CD4-positive, alpha-beta memory T cell (primary cell): ENCODE measurements around the gene FGD3. TPM values are rescaled to one million over a fixed set of nuclear protein-coding genes. Genes with fewer than 3 reads are reported as not detected.

ENCODE experiments used
- CTCF ChIA-PET: fragments of 350-600 bp; sonication (Branson Sonifier 250); formaldehyde crosslinking; loops from one replicate; lab custom pipeline; 2021; ENCODE audit warnings: inconsistent platforms; ENCODE audit not compliant: partially characterized antibody; lab: Charles Lee
- POLR2A ChIA-PET: fragments of 350-600 bp; sonication (Branson Sonifier 250); formaldehyde crosslinking; loops from one replicate; lab custom pipeline; 2021; ENCODE audit not compliant: partially characterized antibody; lab: Charles Lee
- DNase-seq, 5 donors: peaks; one replicate each; pipeline versions ENCODE4 v3.0.0 to v3.0.0-alpha.2; 2020 to 2022; ENCODE audit warnings: mixed read lengths in 1 of 5
- H3K27ac ChIP-seq: one replicate; pipeline ENCODE4 v1.7.0; 2013; ENCODE audit warnings: low read depth, low read length
- H3K27me3 ChIP-seq: 2 replicates; pipeline ENCODE4 v1.7.0; 2013; ENCODE audit warnings: mild to moderate bottlenecking, low read length, moderate library complexity; ENCODE audit not compliant: insufficient read depth
- H3K36me3 ChIP-seq: 2 replicates; pipeline ENCODE4 v1.7.0; 2013; ENCODE audit warnings: mild to moderate bottlenecking, low read length, moderate library complexity; ENCODE audit not compliant: insufficient read depth
- H3K4me1 ChIP-seq: 2 replicates; pipeline ENCODE4 v1.7.0; 2013; ENCODE audit warnings: mild to moderate bottlenecking, low read length, moderate library complexity; ENCODE audit not compliant: insufficient read depth
- H3K4me3 ChIP-seq, 2 donors: one replicate each; pipeline ENCODE4 v1.7.0; 2013; ENCODE audit warnings: low read length in 2 of 2, mild to moderate bottlenecking in 1 of 2
- H3K9me3 ChIP-seq, 2 donors: one replicate each; pipeline ENCODE4 v1.7.0; 2013; ENCODE audit warnings: low read length in 2 of 2, control low read depth in 1 of 2; ENCODE audit not compliant: control insufficient read depth in 1 of 2
- H3K27ac Mint-ChIP-seq, 7 donors: one replicate each; pipeline ENCODE4 v1.8.0; 2020 to 2021; ENCODE audit warnings: mixed read lengths in 7 of 7, mild to moderate bottlenecking in 6 of 7, inconsistent platforms in 3 of 7, moderate library complexity in 3 of 7
- H3K27me3 Mint-ChIP-seq, 2 donors: one replicate each; pipeline ENCODE4 v1.8.0; 2020 to 2021; ENCODE audit warnings: mixed read lengths in 2 of 2
- H3K36me3 Mint-ChIP-seq, 2 donors: one replicate each; pipeline ENCODE4 v1.8.0; 2020 to 2021; ENCODE audit warnings: mixed read lengths in 2 of 2, inconsistent platforms in 1 of 2, mild to moderate bottlenecking in 1 of 2
- H3K4me1 Mint-ChIP-seq, 4 donors: one replicate each; pipeline ENCODE4 v1.8.0; 2020 to 2021; ENCODE audit warnings: mixed read lengths in 4 of 4, mild to moderate bottlenecking in 1 of 4
- H3K4me3 Mint-ChIP-seq, 8 donors: one replicate each; pipeline ENCODE4 v1.8.0; 2020 to 2021; ENCODE audit warnings: mixed read lengths in 8 of 8, mild to moderate bottlenecking in 7 of 8, moderate library complexity in 6 of 8, inconsistent platforms in 3 of 8
- H3K9me3 Mint-ChIP-seq, 8 donors: one replicate each; pipeline ENCODE4 v1.8.0; 2020 to 2021; ENCODE audit warnings: mixed read lengths in 8 of 8, mild to moderate bottlenecking in 5 of 8, inconsistent platforms in 3 of 8, moderate library complexity in 1 of 8
- intact Hi-C: fragments of 100-400 bp; cut with micrococcal nuclease; formaldehyde crosslinking; loops from one replicate; pipeline ENCODE4 v1.15.1; 2023
- polyA plus RNA-seq, 2 donors: library from polyadenylated mRNA; unstranded; fragments of 300-500 nt; fragmentation: Illumina TruSeq; gene quantifications; one replicate each; pipeline ENCODE4 v1.2.3, GENCODE V29; 2021
- total RNA-seq, 2 experiments: library from RNA; stranded (reverse); gene quantifications; one replicate each; pipeline ENCODE4 v1.2.3, GENCODE V29; 2021

The FGD3 gene
- total and polyA plus RNA-seq, 4 experiments from 2014 or later = 52.7 to 272 (median 201) TPM

- H3K27me3 ChIP-seq = no peaks in the 10 kb centered on the region
- peaks cover 82% of the 10 kb centered on the region for H3K4me1 ChIP-seq
- intact Hi-C loops = no loop called here
- peaks cover 60 to 67% of the 10 kb centered on the region in 2 donors for H3K36me3 Mint-ChIP-seq
- POLR2A ChIA-PET = interaction anchor here (0.6 to 12.2 kb wide), 11 partner anchors 9 to 154 kb away, joined by 3 to 193 read pairs (median 4); partner anchors contain the start of gene NINJ1
- CTCF ChIA-PET = interaction anchor here (1.0 to 1.6 kb wide), 5 partner anchors 11 to 118 kb away, joined by 3 to 7 read pairs (median 4); no protein-coding TSS in a partner anchor
- H3K27ac Mint-ChIP-seq = peak overlapping the region; percentile 80 to 96 (median 90)
- no peaks in the 10 kb centered on the region for H3K9me3 Mint-ChIP-seq
- H3K4me3 Mint-ChIP-seq = peak overlapping the region; percentile 63 to 93 (median 76)
- peaks cover 51 to 89% (median 73%) of the 10 kb centered on the region in 4 donors for H3K4me1 Mint-ChIP-seq
- H3K36me3 ChIP-seq = peaks cover 29% of the 10 kb centered on the region
- peak overlapping the region; percentile 22 for H3K27ac ChIP-seq
- H3K27me3 Mint-ChIP-seq = no peaks in the 10 kb centered on the region
- no peak for DNase-seq
- peak overlapping the region in 1 of 2 donors; percentile 8 for H3K4me3 ChIP-seq
- H3K9me3 ChIP-seq = no peaks in the 10 kb centered on the region
Measured at GRCh38 chr9:92980085-92980745, 32.9 kb downstream of the FGD3 start.

DNA sequence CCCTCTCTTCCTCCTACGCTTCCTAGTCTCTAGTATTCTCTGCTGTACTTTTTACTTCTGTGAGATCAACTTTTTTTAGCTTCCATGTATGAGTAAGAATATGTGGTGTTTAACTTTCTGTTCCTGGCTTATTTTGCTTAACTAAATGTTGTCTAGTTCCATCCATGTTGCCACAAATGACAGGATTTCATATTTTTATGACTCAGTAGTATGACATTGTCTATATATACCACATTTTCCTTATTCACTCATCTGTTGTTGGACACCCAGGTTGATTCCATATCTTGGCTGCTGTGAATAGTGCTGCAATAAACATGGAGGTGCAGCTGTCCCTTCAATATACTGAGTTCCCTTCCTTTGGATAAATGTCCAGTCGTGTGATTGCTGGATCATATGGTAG lies 34.8 kb downstream of the FGD3 start:
- DNase-seq = no peak
- H3K27ac Mint-ChIP-seq = peak overlapping the region; percentile 2 to 87 (median 27)
- ChIA-PET CTCF (interaction anchor here (1.3 to 2.1 kb wide), 7 partner anchors 16 to 84 kb away, joined by 3 to 9 read pairs (median 4); no protein-coding TSS in a partner anchor), POLR2A (interaction anchor here (0.7 to 12.2 kb wide), 5 partner anchors 10 to 28 kb away, joined by 3 to 193 read pairs (median 8); no protein-coding TSS in a partner anchor)
- no peaks in the 10 kb centered on the region for H3K9me3 ChIP-seq
- no peaks in the 10 kb centered on the region for H3K27me3 ChIP-seq
- H3K4me1 Mint-ChIP-seq = peaks cover 55 to 89% (median 73%) of the 10 kb centered on the region in 4 donors
- no peak overlapping the region for H3K4me3 ChIP-seq
- peaks cover 82% of the 10 kb centered on the region for H3K4me1 ChIP-seq
- H3K36me3 Mint-ChIP-seq = peaks cover 59 to 61% of the 10 kb centered on the region in 2 donors
- peaks cover 10% of the 10 kb centered on the region for H3K36me3 ChIP-seq
- intact Hi-C loops = no loop called here
- no peak overlapping the region for H3K27ac ChIP-seq
- no peaks in the 10 kb centered on the region for H3K9me3 Mint-ChIP-seq
- no peaks in the 10 kb centered on the region for H3K27me3 Mint-ChIP-seq
- peak overlapping the region in 3 of 8 donors; percentile 4 to 55 (median 27) for H3K4me3 Mint-ChIP-seq

DNA sequence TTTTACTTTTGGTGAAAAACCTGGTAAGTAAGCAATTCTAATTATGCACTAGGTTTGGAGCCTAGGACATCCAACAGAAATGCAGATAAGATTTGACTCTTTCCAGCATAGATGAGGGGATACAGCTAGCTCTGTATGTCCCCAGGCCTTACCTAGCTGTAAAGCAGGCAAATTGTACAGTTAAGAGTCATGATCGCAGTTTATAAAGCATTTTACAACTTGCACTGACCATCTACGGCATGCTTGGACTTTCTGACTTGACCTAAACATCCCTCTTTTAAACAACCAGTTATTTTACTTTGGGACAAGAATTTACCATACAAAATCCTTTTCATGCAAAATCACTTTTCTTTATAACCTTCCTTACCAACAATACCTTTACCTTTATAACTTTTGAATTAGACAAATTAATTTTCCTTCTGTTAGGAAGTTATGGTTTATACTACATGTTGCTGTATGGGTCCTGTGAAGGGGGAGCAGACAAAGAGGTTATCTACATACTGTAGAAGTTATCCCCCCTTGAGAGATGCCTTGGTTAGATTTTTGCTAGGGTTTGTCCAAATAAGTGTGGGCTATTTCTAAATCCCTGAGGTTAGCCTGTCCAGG lies 36.8 kb downstream of the FGD3 start:
- intact Hi-C loops = no loop called here
- no peak overlapping the region for H3K27ac ChIP-seq
- H3K36me3 ChIP-seq = peaks cover 15% of the 10 kb centered on the region

GRCh38 chr9:92984976-92985375 lies 37.7 kb downstream of the FGD3 start:
- Mint-ChIP-seq H3K9me3 (no peaks in the 10 kb centered on the region), H3K27ac (peak overlapping the region in 5 of 7 donors; percentile 60 to 92 (median 65)), H3K4me3 (no peak overlapping the region), H3K4me1 (peaks cover 58 to 95% (median 75%) of the 10 kb centered on the region in 4 donors), H3K27me3 (no peaks in the 10 kb centered on the region), H3K36me3 (peaks cover 56 to 66% of the 10 kb centered on the region in 2 donors)
- peaks cover 15% of the 10 kb centered on the region for H3K36me3 ChIP-seq
- intact Hi-C loops = no loop called here
- H3K4me1 ChIP-seq = peaks cover 87% of the 10 kb centered on the region
- H3K9me3 ChIP-seq = no peaks in the 10 kb centered on the region
- ChIA-PET POLR2A (interaction anchor here (0.6 to 5.2 kb wide), 5 partner anchors 17 to 79 kb away, joined by 3 to 29 read pairs (median 3); no protein-coding TSS in a partner anchor), CTCF (interaction anchor here (1.0 to 4.6 kb wide), 11 partner anchors 11 to 80 kb away, joined by 3 to 37 read pairs (median 4); no protein-coding TSS in a partner anchor)
- no peaks in the 10 kb centered on the region for H3K27me3 ChIP-seq
- no peak for DNase-seq
- H3K27ac ChIP-seq = no peak overlapping the region
- H3K4me3 ChIP-seq = no peak overlapping the region

More for the DNA sequence above, 36.8 kb downstream of the FGD3 start:
- no peaks in the 10 kb centered on the region for H3K27me3 ChIP-seq
- Mint-ChIP-seq H3K27me3 (no peaks in the 10 kb centered on the region), H3K36me3 (peaks cover 56 to 63% of the 10 kb centered on the region in 2 donors), H3K27ac (peak overlapping the region; percentile 37 to 92 (median 71)), H3K9me3 (no peaks in the 10 kb centered on the region), H3K4me3 (peak overlapping the region in 2 of 8 donors; percentile 3 to 22), H3K4me1 (peaks cover 57 to 95% (median 75%) of the 10 kb centered on the region in 4 donors)
- CTCF ChIA-PET = interaction anchor here (1.0 to 4.6 kb wide), 8 partner anchors 10 to 32 kb away, joined by 3 to 37 read pairs (median 6); no protein-coding TSS in a partner anchor
- POLR2A ChIA-PET = interaction anchor here (0.6 to 5.2 kb wide), 4 partner anchors 16 to 80 kb away, joined by 3 to 29 read pairs (median 4); no protein-coding TSS in a partner anchor
- H3K4me3 ChIP-seq = no peak overlapping the region
- H3K9me3 ChIP-seq = no peaks in the 10 kb centered on the region
- peaks cover 87% of the 10 kb centered on the region for H3K4me1 ChIP-seq
- DNase-seq = no peak

DNA sequence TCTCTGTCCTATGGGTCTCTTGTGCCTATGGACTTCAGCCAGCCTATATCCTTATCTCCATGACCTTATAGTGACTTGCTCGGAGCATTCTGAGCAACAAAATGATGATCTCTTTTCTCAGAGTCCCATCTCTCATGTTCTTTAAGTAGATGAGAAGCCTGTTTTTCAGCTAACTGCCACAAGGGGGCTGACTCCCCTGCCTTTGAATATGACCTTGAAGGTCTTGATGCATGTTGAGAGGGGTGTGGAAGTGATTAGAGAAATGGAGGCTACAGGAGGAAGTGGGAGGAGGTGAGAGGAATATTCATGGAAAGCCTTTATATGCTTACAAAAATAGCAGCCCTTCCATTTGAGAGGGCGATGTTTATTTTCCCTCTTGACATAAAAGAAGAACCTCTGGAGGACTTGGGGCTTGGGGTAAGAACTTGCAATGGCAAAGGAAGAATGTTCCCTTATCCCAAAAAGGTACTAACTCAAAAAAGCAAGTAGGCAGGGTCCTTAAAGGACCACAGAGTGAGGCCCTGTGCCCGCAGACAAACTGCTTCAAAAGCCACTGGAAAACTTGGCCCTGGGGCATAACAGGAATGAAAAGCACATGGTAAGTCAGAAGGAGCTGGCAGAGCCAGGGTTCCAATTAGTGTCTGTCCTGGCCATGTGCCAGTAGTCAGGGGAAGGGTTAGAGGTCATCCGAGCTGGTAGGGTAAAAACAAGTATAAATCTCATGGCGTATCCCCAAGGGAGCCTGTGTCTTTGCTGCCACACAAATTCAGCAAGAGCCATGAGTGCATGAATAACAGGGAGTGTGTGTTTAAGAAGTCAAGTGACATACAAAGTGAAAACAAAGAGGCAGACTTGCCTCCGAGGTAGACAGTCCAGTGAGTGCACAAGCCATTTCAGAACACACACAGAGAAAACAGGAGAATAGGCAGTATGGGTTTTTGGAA lies 39.1 kb downstream of the FGD3 start:
- POLR2A ChIA-PET = interaction anchor here (0.7 to 5.2 kb wide), 9 partner anchors 9 to 78 kb away, joined by 4 to 29 read pairs (median 5); no protein-coding TSS in a partner anchor
- H3K4me1 ChIP-seq = peaks cover 87% of the 10 kb centered on the region
- intact Hi-C loops = loop anchor here (1.0 to 2.0 kb wide), 3 partner anchors 16 to 29 kb away; no protein-coding TSS in a partner anchor
- H3K27ac Mint-ChIP-seq = peak overlapping the region; percentile 61 to 93 (median 87)
- no peaks in the 10 kb centered on the region for H3K9me3 ChIP-seq
- no peaks in the 10 kb centered on the region for H3K27me3 Mint-ChIP-seq
- H3K36me3 Mint-ChIP-seq = peaks cover 54 to 63% of the 10 kb centered on the region in 2 donors
- CTCF ChIA-PET = interaction anchor here (1.1 to 4.6 kb wide), 8 partner anchors 12 to 38 kb away, joined by 3 to 37 read pairs (median 5); no protein-coding TSS in a partner anchor
- peak overlapping the region in 7 of 8 donors; percentile 8 to 78 (median 43) for H3K4me3 Mint-ChIP-seq
- peaks cover 62 to 95% (median 76%) of the 10 kb centered on the region in 4 donors for H3K4me1 Mint-ChIP-seq
- peaks cover 15% of the 10 kb centered on the region for H3K36me3 ChIP-seq
- no peaks in the 10 kb centered on the region for H3K27me3 ChIP-seq
- no peak overlapping the region for H3K4me3 ChIP-seq
- H3K9me3 Mint-ChIP-seq = no peaks in the 10 kb centered on the region
- DNase-seq = peak; percentile 50 to 72 (median 62)
- peak overlapping the region; percentile 38 for H3K27ac ChIP-seq

DNA sequence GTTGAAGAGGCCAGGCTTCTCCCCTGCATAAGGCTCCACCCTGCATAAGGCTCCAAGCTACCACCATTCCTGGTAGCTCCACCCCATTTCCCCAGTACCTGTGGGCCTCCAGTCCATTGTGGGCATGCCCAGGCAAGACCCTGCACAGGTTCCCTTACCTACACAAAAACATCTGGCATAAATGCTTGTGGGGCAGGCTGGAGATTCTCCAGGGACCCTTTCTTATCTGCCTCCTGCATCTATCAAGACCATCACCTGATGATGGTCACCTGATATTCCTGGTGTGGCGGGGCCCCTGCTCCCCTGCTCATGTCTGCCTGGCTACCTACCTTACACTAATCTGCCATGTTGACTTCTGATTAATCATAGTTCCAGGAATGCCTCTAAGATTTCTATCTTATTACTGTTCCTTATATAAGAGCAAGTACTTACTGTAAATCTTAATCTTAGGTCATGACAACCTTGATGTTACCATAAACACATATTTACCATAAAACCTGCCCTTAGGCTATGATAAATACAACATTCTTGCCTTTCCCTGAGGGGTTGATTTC lies 41.0 kb downstream of the FGD3 start:
- H3K36me3 Mint-ChIP-seq = peaks cover 56 to 66% of the 10 kb centered on the region in 2 donors
- H3K36me3 ChIP-seq = peaks cover 21% of the 10 kb centered on the region
- H3K4me1 Mint-ChIP-seq = peaks cover 71 to 97% (median 81%) of the 10 kb centered on the region in 4 donors
- H3K4me1 ChIP-seq = peaks cover 94% of the 10 kb centered on the region
- DNase-seq = no peak
- H3K4me3 ChIP-seq = no peak overlapping the region
- peak overlapping the region in 6 of 8 donors; percentile 0 to 66 (median 40) for H3K4me3 Mint-ChIP-seq
- no peak overlapping the region for H3K27ac ChIP-seq
- ChIA-PET POLR2A (interaction anchor here (0.7 to 5.2 kb wide), 6 partner anchors 11 to 37 kb away, joined by 3 to 29 read pairs (median 6); no protein-coding TSS in a partner anchor), CTCF (interaction anchor here (4.4 to 4.6 kb wide), 2 partner anchors 14 to 15 kb away, joined by 32 to 37 read pairs; no protein-coding TSS in a partner anchor)
- intact Hi-C loops = no loop called here
- H3K9me3 ChIP-seq = no peaks in the 10 kb centered on the region
- H3K27me3 ChIP-seq = no peaks in the 10 kb centered on the region
- H3K27me3 Mint-ChIP-seq = no peaks in the 10 kb centered on the region
- H3K27ac Mint-ChIP-seq = peak overlapping the region; percentile 47 to 91 (median 66)
- H3K9me3 Mint-ChIP-seq = no peaks in the 10 kb centered on the region
